H9 (cell line): ENCODE data around the gene ZBTB16. TPM values are rescaled to one million over a fixed set of nuclear protein-coding genes. Genes with fewer than 3 reads are reported as not detected.

Experiments used
- DNase-seq: peaks from one replicate; pipeline ENCODE4 v3.0.0-alpha.2; 2017
- H2AFZ ChIP-seq: one replicate; pipeline ENCODE4 v1.6.1; 2013; ENCODE audit warnings: mild to moderate bottlenecking, low read length, control low read depth, moderate library complexity
- H2AK5ac ChIP-seq: 2 replicates; pipeline ENCODE4 v1.6.1; 2013; ENCODE audit warnings: low read length, control low read depth, mixed read lengths; ENCODE audit not compliant: insufficient read length
- H2BK120ac ChIP-seq: one replicate; pipeline ENCODE4 v1.6.1; 2013; ENCODE audit warnings: low read depth, mild to moderate bottlenecking, low read length, control low read depth, inconsistent platforms; ENCODE audit not compliant: poor library complexity, severe bottlenecking
- H2BK12ac ChIP-seq: 2 replicates; pipeline ENCODE4 v1.6.1; 2013; ENCODE audit warnings: low read length, control low read depth, mixed read lengths, low read depth; ENCODE audit not compliant: insufficient read length
- H2BK15ac ChIP-seq: 2 replicates; pipeline ENCODE4 v1.6.1; 2013; ENCODE audit warnings: low read depth, low read length, control low read depth
- H2BK20ac ChIP-seq: one replicate; pipeline ENCODE4 v1.6.1; 2013; ENCODE audit warnings: low read depth, mild to moderate bottlenecking, low read length, control low read depth, inconsistent platforms; ENCODE audit not compliant: poor library complexity, severe bottlenecking
- H2BK5ac ChIP-seq: 2 replicates; pipeline ENCODE4 v1.6.1; 2013; ENCODE audit warnings: low read length, control low read depth, mixed read lengths; ENCODE audit not compliant: insufficient read length
- H3K14ac ChIP-seq: 2 replicates; pipeline ENCODE4 v1.6.1; 2013; ENCODE audit warnings: low read length, control low read depth; ENCODE audit not compliant: insufficient read depth
- H3K18ac ChIP-seq: 2 replicates; pipeline ENCODE4 v1.6.1; 2013; ENCODE audit warnings: low read depth, mild to moderate bottlenecking, mixed read lengths, low read length, control low read depth; ENCODE audit not compliant: insufficient read length
- H3K23ac ChIP-seq: 2 replicates; pipeline ENCODE4 v1.6.1; 2013; ENCODE audit warnings: low read length, control low read depth, mixed read lengths, low read depth; ENCODE audit not compliant: insufficient read length
- H3K23me2 ChIP-seq: 2 replicates; pipeline ENCODE4 v1.6.1; 2013; ENCODE audit warnings: low read depth, mild to moderate bottlenecking, mixed read lengths, low read length, control low read depth; ENCODE audit not compliant: insufficient read length, poor library complexity, severe bottlenecking
- H3K27ac ChIP-seq: 2 replicates; pipeline ENCODE4 v1.5.1; 2013; ENCODE audit warnings: low read length, control low read depth, mixed read lengths, low read depth; ENCODE audit not compliant: insufficient read length
- H3K27me3 ChIP-seq: 2 replicates; pipeline ENCODE4 v1.6.1; 2013; ENCODE audit warnings: low read length, control low read depth, inconsistent platforms; ENCODE audit not compliant: insufficient read depth
- H3K4ac ChIP-seq: 2 replicates; pipeline ENCODE4 v1.6.1; 2013; ENCODE audit warnings: low read depth, mild to moderate bottlenecking, control low read depth, inconsistent platforms, low read length, moderate library complexity
- H3K4me1 ChIP-seq: 2 replicates; pipeline ENCODE4 v1.6.1; 2013; ENCODE audit warnings: low read length, control low read depth, inconsistent platforms; ENCODE audit not compliant: insufficient read depth
- H3K4me2 ChIP-seq: 2 replicates; pipeline ENCODE4 v1.6.1; 2013; ENCODE audit warnings: low read length, control low read depth, mixed read lengths; ENCODE audit not compliant: insufficient read length, insufficient read depth
- H3K56ac ChIP-seq: 2 replicates; pipeline ENCODE4 v1.6.1; 2013; ENCODE audit warnings: low read depth, mild to moderate bottlenecking, mixed read lengths, low read length, control low read depth; ENCODE audit not compliant: insufficient read length
- H3K79me1 ChIP-seq: 2 replicates; pipeline ENCODE4 v1.6.1; 2013; ENCODE audit warnings: low read depth, mild to moderate bottlenecking, moderate library complexity, low read length, control low read depth, inconsistent platforms; ENCODE audit not compliant: insufficient read depth, poor library complexity, severe bottlenecking
- H3K79me2 ChIP-seq: 2 replicates; pipeline ENCODE4 v1.6.1; 2013; ENCODE audit warnings: low read length, control low read depth, inconsistent platforms; ENCODE audit not compliant: insufficient read depth
- H3K9ac ChIP-seq: 2 replicates; pipeline ENCODE4 v1.6.1; 2013; ENCODE audit warnings: low read length, control low read depth, mixed read lengths; ENCODE audit not compliant: insufficient read length; ENCODE audit errors: extremely low read depth
- H3K9me3 ChIP-seq: one replicate; pipeline ENCODE4 v1.6.1; 2013; ENCODE audit warnings: low read depth, low read length, inconsistent platforms; ENCODE audit not compliant: control insufficient read depth
- H3T11ph ChIP-seq: one replicate; pipeline ENCODE4 v1.6.1; 2013; ENCODE audit warnings: mild to moderate bottlenecking, low read length, control low read depth, inconsistent platforms
- H4K20me1 ChIP-seq: one replicate; pipeline ENCODE4 v1.6.1; 2013; ENCODE audit not compliant: control insufficient read depth, insufficient read length, insufficient read depth
- H4K5ac ChIP-seq: 2 replicates; pipeline ENCODE4 v1.6.1; 2013; ENCODE audit warnings: low read depth, mild to moderate bottlenecking, mixed read lengths, low read length, control low read depth; ENCODE audit not compliant: insufficient read length
- H4K8ac ChIP-seq: replicated peaks from 2 replicates; pipeline ENCODE4 v1.6.1; 2013; ENCODE audit warnings: low read length, control low read depth, mixed read lengths, low read depth; ENCODE audit not compliant: insufficient read length
- H4K91ac ChIP-seq: 2 replicates; pipeline ENCODE4 v1.6.1; 2013; ENCODE audit warnings: low read depth, mild to moderate bottlenecking, moderate library complexity, mixed read lengths, low read length, control low read depth; ENCODE audit not compliant: insufficient read length
- H3K27ac Mint-ChIP-seq, 3 experiments: 2 replicates in 2 of 3; 3 replicates in 1 of 3; pipeline ENCODE4 v1.8.0; 2020 to 2021; ENCODE audit warnings: mixed read lengths in 3 of 3, mild to moderate bottlenecking in 1 of 3, moderate library complexity in 1 of 3
- H3K27me3 Mint-ChIP-seq: 2 replicates; pipeline ENCODE4 v1.8.0; 2021; ENCODE audit warnings: low read depth, mild to moderate bottlenecking, moderate library complexity, mixed read lengths
- H3K36me3 Mint-ChIP-seq, 3 experiments: 2 replicates in 2 of 3; 3 replicates in 1 of 3; pipeline ENCODE4 v1.8.0; 2020 to 2021; ENCODE audit warnings: low read depth in 3 of 3, mixed read lengths in 3 of 3; ENCODE audit not compliant: insufficient read depth in 1 of 3
- H3K4me1 Mint-ChIP-seq, 2 experiments: 2 replicates each; pipeline ENCODE4 v1.8.0; 2020; ENCODE audit warnings: mixed read lengths in 2 of 2
- H3K4me3 Mint-ChIP-seq, 2 experiments: 2 replicates in 1 of 2; 3 replicates in 1 of 2; pipeline ENCODE4 v1.8.0; 2020 to 2021; ENCODE audit warnings: mild to moderate bottlenecking in 2 of 2, mixed read lengths in 2 of 2, moderate library complexity in 1 of 2
- H3K9me3 Mint-ChIP-seq, 2 experiments: 2 replicates in 1 of 2; 3 replicates in 1 of 2; pipeline ENCODE4 v1.8.0; 2020; ENCODE audit warnings: mild to moderate bottlenecking in 2 of 2, mixed read lengths in 2 of 2, moderate library complexity in 1 of 2
- CTCF ChIP-seq: fragments of 200-600 bp; sonication (generic); conservative IDR thresholded peaks from 3 replicates; pipeline ENCODE4 v1.8.0; 2021; ENCODE audit warnings: antibody characterized with exemption, mild to moderate bottlenecking
- WGBS: extraction: QIAGEN DNeasy Blood & Tissue Kit; methylation state at CpG from one replicate; pipeline ENCODE4 v1.1.7; 2013; ENCODE audit warnings: missing lambda C conversion rate, low lambda C conversion rate, mixed read lengths; ENCODE audit not compliant: insufficient read length; ENCODE audit errors: extremely low coverage; 5-methylcytosine and 5-hydroxymethylcytosine counted together
- total RNA-seq: library from RNA; stranded (reverse); gene quantifications from 2 replicates; pipeline ENCODE4 v1.2.1, GENCODE V29; 2021

The ZBTB16 gene
- total RNA-seq, 1 experiment from 2014 or later, result not detected

- no peak overlapping the region for H4K8ac ChIP-seq
- no peak overlapping the region for H3K23ac ChIP-seq
- no CpG with 5 or more reads among the region's 2 CpGs for WGBS
- H3K9ac ChIP-seq, result no peak overlapping the region
- H2BK20ac ChIP-seq, result no peak overlapping the region
- no peaks in the 10 kb centered on the region for H4K20me1 ChIP-seq
- no peak overlapping the region for H4K91ac ChIP-seq
- no peak overlapping the region for H2AFZ ChIP-seq
- H3K14ac ChIP-seq, result no peak overlapping the region
- H3K4me2 ChIP-seq, result no peak overlapping the region
- H3K79me2 ChIP-seq, result no peaks in the 10 kb centered on the region
- no peak overlapping the region for H3K56ac ChIP-seq
- H3K27me3 Mint-ChIP-seq, result peaks cover 13% of the 10 kb centered on the region
- no peak overlapping the region for H3K27ac Mint-ChIP-seq
- no peaks in the 10 kb centered on the region for H3K9me3 ChIP-seq
- no peaks in the 10 kb centered on the region; the same call in 1 of the 2 replicates for H3K4me1 ChIP-seq
- H2AK5ac ChIP-seq, result no peak overlapping the region
- no peak overlapping the region for H3K4ac ChIP-seq
- no peaks in the 10 kb centered on the region for H3K79me1 ChIP-seq
- H3K23me2 ChIP-seq, result no peaks in the 10 kb centered on the region
- TF ChIP-seq CTCF, result no peak
- no peak overlapping the region for H2BK5ac ChIP-seq
- no peak overlapping the region for H2BK120ac ChIP-seq
- H3K9me3 Mint-ChIP-seq, result no peaks in the 10 kb centered on the region
- H4K5ac ChIP-seq, result no peak overlapping the region
- H2BK12ac ChIP-seq, result no peak overlapping the region
- H3K4me1 Mint-ChIP-seq, result peaks cover 14 to 21% of the 10 kb centered on the region in 2 experiments
- H3K27ac ChIP-seq, result no peak overlapping the region
- no peak for DNase-seq
- no peaks in the 10 kb centered on the region for H3K27me3 ChIP-seq
- H3T11ph ChIP-seq, result no peak overlapping the region
- H2BK15ac ChIP-seq, result no peak overlapping the region
- H3K36me3 Mint-ChIP-seq, result no peaks in the 10 kb centered on the region; a peak in 1 of 7 replicates
- no peak overlapping the region for H3K18ac ChIP-seq
- H3K4me3 Mint-ChIP-seq, result no peak overlapping the region
Observed at GRCh38 chr11:114216796-114217180, 157.3 kb downstream of the ZBTB16 start.
